ENCODE results near the gene NBPF6. TPM values are rescaled to one million over a fixed set of nuclear protein-coding genes. Genes with fewer than 3 reads are reported as not detected.
"Not testable (repeated sequence)": the region's sequence is repeated elsewhere in the genome, so short reads cannot be mapped to it uniquely, and the experiment has no call there.

Gene NBPF6, protein sequence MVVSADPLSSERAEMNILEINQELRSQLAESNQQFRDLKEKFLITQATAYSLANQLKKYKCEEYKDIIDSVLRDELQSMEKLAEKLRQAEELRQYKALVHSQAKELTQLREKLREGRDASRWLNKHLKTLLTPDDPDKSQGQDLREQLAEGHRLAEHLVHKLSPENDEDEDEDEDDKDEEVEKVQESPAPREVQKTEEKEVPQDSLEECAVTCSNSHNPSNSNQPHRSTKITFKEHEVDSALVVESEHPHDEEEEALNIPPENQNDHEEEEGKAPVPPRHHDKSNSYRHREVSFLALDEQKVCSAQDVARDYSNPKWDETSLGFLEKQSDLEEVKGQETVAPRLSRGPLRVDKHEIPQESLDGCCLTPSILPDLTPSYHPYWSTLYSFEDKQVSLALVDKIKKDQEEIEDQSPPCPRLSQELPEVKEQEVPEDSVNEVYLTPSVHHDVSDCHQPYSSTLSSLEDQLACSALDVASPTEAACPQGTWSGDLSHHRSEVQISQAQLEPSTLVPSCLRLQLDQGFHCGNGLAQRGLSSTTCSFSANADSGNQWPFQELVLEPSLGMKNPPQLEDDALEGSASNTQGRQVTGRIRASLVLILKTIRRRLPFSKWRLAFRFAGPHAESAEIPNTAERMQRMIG
- not detected in 2 replicates for total RNA-seq (2012; rRNA removed)

DNA sequence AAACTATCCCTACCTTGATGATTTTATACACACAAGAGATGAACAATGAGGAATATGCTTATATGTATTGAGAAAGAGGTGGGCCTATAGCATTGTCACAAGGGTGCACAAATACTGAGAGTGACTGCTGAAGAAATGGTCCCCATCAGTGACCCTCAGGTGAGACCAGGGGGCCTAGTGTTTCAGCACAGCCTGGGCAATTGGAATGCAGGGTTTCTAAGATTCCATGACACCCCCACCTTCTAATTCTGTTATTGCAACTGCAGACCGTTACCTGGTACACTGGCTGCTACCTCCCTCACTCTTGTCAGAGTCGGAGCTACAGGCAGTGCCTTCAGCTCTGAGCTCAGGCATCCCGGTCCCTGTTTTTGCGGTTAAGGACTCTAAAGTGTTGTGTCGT lies at the start of gene NBPF6:
NBPF6 (plus strand) TSS at position 301 of the 400 bp plus-strand sequence. CDS start 259 bp downstream, outside the sequence.
- H3K27me3 ChIP-seq (ENCODE audit: control insufficient read depth, insufficient read depth, low read length); H3K4me2 ChIP-seq (ENCODE audit: low read length); H3K4me1 ChIP-seq (ENCODE audit: control insufficient read depth, insufficient read depth, low read length); H3K9ac ChIP-seq (ENCODE audit: low read depth, low read length); H3K9me3 ChIP-seq (replicated peaks; ENCODE audit: low read length); H3K36me3 ChIP-seq (ENCODE audit: insufficient read depth, low read length); H3K4me3 ChIP-seq (ENCODE audit: low read length): not testable (repeated sequence)

GRCh38 chr1:108411098-108411833 lies 38.9 kb upstream of the NBPF6 start:
- H3K4me2 ChIP-seq (ENCODE audit: low read length); H3K9me3 ChIP-seq (replicated peaks; ENCODE audit: low read length); H3K36me3 ChIP-seq (ENCODE audit: insufficient read depth, low read length); H3K9ac ChIP-seq (ENCODE audit: low read depth, low read length); H3K4me3 ChIP-seq (ENCODE audit: low read length); H3K4me1 ChIP-seq (ENCODE audit: control insufficient read depth, insufficient read depth, low read length); H3K27me3 ChIP-seq (ENCODE audit: control insufficient read depth, insufficient read depth, low read length): not testable (repeated sequence)

- H3K9ac ChIP-seq (ENCODE audit: low read depth, low read length); H3K4me2 ChIP-seq (ENCODE audit: low read length); H3K4me3 ChIP-seq (ENCODE audit: low read length); H3K4me1 ChIP-seq (ENCODE audit: control insufficient read depth, insufficient read depth, low read length); H3K27me3 ChIP-seq (ENCODE audit: control insufficient read depth, insufficient read depth, low read length); H3K9me3 ChIP-seq (replicated peaks; ENCODE audit: low read length); H3K36me3 ChIP-seq (ENCODE audit: insufficient read depth, low read length): not testable (repeated sequence)
Observed at GRCh38 chr1:108420129-108420528, 30.0 kb upstream of the NBPF6 start.

DNA sequence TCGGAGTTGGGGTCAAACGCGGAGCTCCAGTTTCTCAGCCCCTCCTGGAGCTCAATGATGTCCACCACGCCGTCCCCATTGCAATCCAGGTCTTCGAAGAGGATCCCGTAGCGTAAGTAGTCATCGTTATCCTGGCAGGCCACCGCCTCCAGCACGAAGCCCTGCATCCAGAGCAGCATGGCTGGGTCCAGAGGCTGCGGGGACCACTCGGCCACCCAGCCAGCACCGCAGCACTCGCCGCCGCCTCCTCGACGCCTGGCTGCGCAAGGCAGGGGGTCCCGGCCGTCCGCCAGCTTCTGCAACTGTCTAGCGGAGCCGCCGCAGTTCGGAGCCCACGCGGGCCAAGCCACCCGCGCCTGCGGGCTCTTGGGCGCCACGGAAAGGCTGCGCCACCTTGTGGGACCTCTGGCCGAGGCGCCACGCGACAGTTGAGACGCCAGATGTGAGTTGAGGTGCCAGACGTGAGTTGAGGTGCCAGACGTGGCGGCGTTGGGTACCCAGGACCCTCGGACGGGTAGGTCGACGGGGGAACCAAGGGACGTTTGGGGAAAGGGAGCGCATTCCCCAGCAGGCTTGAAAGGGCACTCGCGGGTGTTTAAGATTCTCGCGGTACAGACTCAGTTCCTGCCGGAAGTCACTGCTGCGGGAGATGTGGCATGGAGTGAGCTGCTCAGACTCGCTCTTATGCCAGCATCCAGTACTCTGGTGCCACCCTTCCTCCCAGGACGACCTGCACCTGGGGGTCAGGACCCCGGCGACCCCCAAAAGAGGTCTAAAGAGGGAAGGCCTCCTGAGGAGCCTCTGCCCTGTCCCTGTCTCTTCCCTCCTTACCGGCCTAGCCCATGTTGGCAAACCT lies 28.9 kb upstream of the NBPF6 start:
- not testable (repeated sequence) for H3K27me3 ChIP-seq (ENCODE audit: control insufficient read depth, insufficient read depth, low read length); H3K4me1 ChIP-seq (ENCODE audit: control insufficient read depth, insufficient read depth, low read length); H3K4me2 ChIP-seq (ENCODE audit: low read length); H3K9ac ChIP-seq (ENCODE audit: low read depth, low read length); H3K36me3 ChIP-seq (ENCODE audit: insufficient read depth, low read length); H3K4me3 ChIP-seq (ENCODE audit: low read length); H3K9me3 ChIP-seq (replicated peaks; ENCODE audit: low read length)

- not testable (repeated sequence) for H3K4me2 ChIP-seq (ENCODE audit: low read length); H3K4me1 ChIP-seq (ENCODE audit: control insufficient read depth, insufficient read depth, low read length); H3K4me3 ChIP-seq (ENCODE audit: low read length); H3K36me3 ChIP-seq (ENCODE audit: insufficient read depth, low read length); H3K9ac ChIP-seq (ENCODE audit: low read depth, low read length); H3K27me3 ChIP-seq (ENCODE audit: control insufficient read depth, insufficient read depth, low read length); H3K9me3 ChIP-seq (replicated peaks; ENCODE audit: low read length)
Observed at GRCh38 chr1:108426877-108427276, 23.3 kb upstream of the NBPF6 start.

DNA sequence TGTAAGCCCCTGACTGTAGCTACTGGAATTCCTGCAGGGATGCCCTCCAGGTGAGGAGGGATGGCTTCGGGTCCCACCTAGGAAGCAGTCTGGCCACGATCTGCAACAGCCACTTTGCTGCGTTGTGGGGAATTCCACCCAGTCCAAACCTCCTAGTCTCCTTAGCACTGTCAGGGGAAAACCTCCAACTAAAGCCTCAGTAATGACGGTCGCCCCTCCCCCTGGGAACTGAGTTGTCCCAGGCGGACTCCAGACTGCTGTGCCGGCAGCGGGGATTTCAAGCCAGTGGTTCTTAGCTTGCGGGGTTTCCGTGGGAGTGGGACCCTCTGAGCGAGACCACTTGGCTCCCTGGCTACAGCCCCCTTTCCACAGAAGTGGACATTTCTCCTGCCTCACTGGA lies 18.1 kb upstream of the NBPF6 start:
- not testable (repeated sequence) for H3K36me3 ChIP-seq (ENCODE audit: insufficient read depth, low read length)

GRCh38 chr1:108433404-108433803 lies 16.7 kb upstream of the NBPF6 start:
- H3K36me3 ChIP-seq (ENCODE audit: insufficient read depth, low read length); H3K4me1 ChIP-seq (ENCODE audit: control insufficient read depth, insufficient read depth, low read length); H3K9me3 ChIP-seq (replicated peaks; ENCODE audit: low read length); H3K4me3 ChIP-seq (ENCODE audit: low read length); H3K27me3 ChIP-seq (ENCODE audit: control insufficient read depth, insufficient read depth, low read length); H3K4me2 ChIP-seq (ENCODE audit: low read length); H3K9ac ChIP-seq (ENCODE audit: low read depth, low read length): not testable (repeated sequence)

More for the DNA sequence above, 18.1 kb upstream of the NBPF6 start:
- H3K4me3 ChIP-seq (ENCODE audit: low read length); H3K9ac ChIP-seq (ENCODE audit: low read depth, low read length); H3K4me2 ChIP-seq (ENCODE audit: low read length); H3K27me3 ChIP-seq (ENCODE audit: control insufficient read depth, insufficient read depth, low read length); H3K9me3 ChIP-seq (replicated peaks; ENCODE audit: low read length); H3K4me1 ChIP-seq (ENCODE audit: control insufficient read depth, insufficient read depth, low read length): not testable (repeated sequence)

- H3K27me3 ChIP-seq (ENCODE audit: control insufficient read depth, insufficient read depth, low read length); H3K9me3 ChIP-seq (replicated peaks; ENCODE audit: low read length); H3K9ac ChIP-seq (ENCODE audit: low read depth, low read length); H3K4me3 ChIP-seq (ENCODE audit: low read length); H3K4me1 ChIP-seq (ENCODE audit: control insufficient read depth, insufficient read depth, low read length); H3K4me2 ChIP-seq (ENCODE audit: low read length); H3K36me3 ChIP-seq (ENCODE audit: insufficient read depth, low read length): not testable (repeated sequence)
Observed at GRCh38 chr1:108438536-108438935, 11.6 kb upstream of the NBPF6 start.

GRCh38 chr1:108454521-108454920 lies 4.4 kb downstream of the NBPF6 start:
- H3K4me2 ChIP-seq (ENCODE audit: low read length); H3K4me3 ChIP-seq (ENCODE audit: low read length); H3K4me1 ChIP-seq (ENCODE audit: control insufficient read depth, insufficient read depth, low read length); H3K9ac ChIP-seq (ENCODE audit: low read depth, low read length); H3K27me3 ChIP-seq (ENCODE audit: control insufficient read depth, insufficient read depth, low read length); H3K36me3 ChIP-seq (ENCODE audit: insufficient read depth, low read length); H3K9me3 ChIP-seq (replicated peaks; ENCODE audit: low read length): not testable (repeated sequence)

DNA sequence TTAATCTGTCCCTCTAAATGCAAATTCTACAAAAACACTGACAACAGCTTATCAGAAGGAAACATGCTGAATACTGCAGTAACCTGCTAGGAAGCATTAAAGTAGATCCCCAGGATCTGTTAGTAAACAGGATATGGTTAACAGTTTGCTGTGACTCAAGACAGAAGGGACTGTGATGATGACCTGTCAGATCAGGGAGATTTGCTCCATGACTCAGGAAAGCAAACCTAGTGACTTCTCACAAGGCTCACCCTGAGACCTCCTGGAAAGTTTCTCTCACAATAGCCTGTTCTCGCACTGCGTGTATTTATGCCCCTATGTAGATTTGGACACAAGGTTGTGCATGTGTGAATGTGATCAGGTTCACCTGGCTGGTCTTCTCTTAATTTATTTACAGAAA lies 8.5 kb downstream of the NBPF6 start:
- not testable (repeated sequence) for H3K4me1 ChIP-seq (ENCODE audit: control insufficient read depth, insufficient read depth, low read length); H3K9me3 ChIP-seq (replicated peaks; ENCODE audit: low read length); H3K27me3 ChIP-seq (ENCODE audit: control insufficient read depth, insufficient read depth, low read length); H3K36me3 ChIP-seq (ENCODE audit: insufficient read depth, low read length); H3K9ac ChIP-seq (ENCODE audit: low read depth, low read length); H3K4me3 ChIP-seq (ENCODE audit: low read length); H3K4me2 ChIP-seq (ENCODE audit: low read length)

DNA sequence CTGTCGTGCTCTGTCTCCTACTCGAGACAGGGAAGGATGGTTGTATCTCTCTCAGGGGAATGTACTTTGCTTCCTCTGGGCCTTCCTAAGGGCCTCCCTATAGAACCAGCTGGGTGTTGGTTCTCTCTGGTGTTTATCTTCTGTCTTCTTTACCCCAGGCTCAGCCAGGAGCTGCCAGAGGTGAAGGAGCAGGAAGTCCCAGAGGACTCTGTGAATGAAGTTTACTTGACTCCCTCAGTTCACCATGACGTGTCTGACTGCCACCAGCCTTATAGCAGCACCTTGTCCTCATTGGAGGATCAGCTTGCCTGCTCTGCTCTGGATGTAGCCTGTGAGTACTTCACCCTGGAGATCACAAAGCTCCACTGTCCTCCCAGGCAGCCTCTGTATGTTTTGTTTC lies 11.6 kb downstream of the NBPF6 start:
- not testable (repeated sequence) for H3K9ac ChIP-seq (ENCODE audit: low read depth, low read length); H3K4me1 ChIP-seq (ENCODE audit: control insufficient read depth, insufficient read depth, low read length); H3K36me3 ChIP-seq (ENCODE audit: insufficient read depth, low read length); H3K4me2 ChIP-seq (ENCODE audit: low read length); H3K4me3 ChIP-seq (ENCODE audit: low read length); H3K27me3 ChIP-seq (ENCODE audit: control insufficient read depth, insufficient read depth, low read length); H3K9me3 ChIP-seq (replicated peaks; ENCODE audit: low read length)

Measured in skeletal muscle satellite cell (primary cell).